SU-DHL-6 (cell line): ENCODE measurements around the gene VAMP3.

Source experiments
- H2AFZ ChIP-seq: fragments of 200-600 bp; sonication (generic); 2 replicates; pipeline ENCODE4 v1.6.1; 2014; ENCODE audit warnings: low read depth, mild to moderate bottlenecking, moderate library complexity, mixed read lengths, antibody characterized with exemption, low read length; ENCODE audit not compliant: severe bottlenecking
- H3F3A ChIP-seq: fragments of 200-600 bp; shearing (Covaris generic); 2 replicates; pipeline ENCODE4 v1.6.0; 2016; ENCODE audit warnings: antibody characterized with exemption, mild to moderate bottlenecking; ENCODE audit not compliant: insufficient read depth
- H3K27ac ChIP-seq: fragments of 200-600 bp; sonication (generic); 2 replicates; pipeline ENCODE4 v1.5.1; 2016; ENCODE audit warnings: low read depth, mild to moderate bottlenecking, low read length, moderate library complexity, mixed read lengths
- H3K27me3 ChIP-seq: fragments of 200-600 bp; sonication (generic), shearing (Covaris generic); 2 replicates; pipeline ENCODE4 v1.6.0; 2014; ENCODE audit warnings: mild to moderate bottlenecking, low read length
- H3K36me3 ChIP-seq: fragments of 200-600 bp; sonication (generic); 2 replicates; pipeline ENCODE4 v1.6.1; 2014; ENCODE audit warnings: mild to moderate bottlenecking, low read length, mixed read lengths
- H3K4me2 ChIP-seq: fragments of 300-600, 200-600 bp; shearing (Covaris generic), sonication (generic); 2 replicates; pipeline ENCODE4 v1.6.0; 2014; ENCODE audit warnings: low read length, low read depth, mild to moderate bottlenecking; ENCODE audit not compliant: poor library complexity, severe bottlenecking
- H3K4me3 ChIP-seq: fragments of 200-600 bp; sonication (generic); 2 replicates; pipeline ENCODE4 v1.5.1; 2014; ENCODE audit warnings: antibody characterized with exemption, low read length, mild to moderate bottlenecking, mixed read lengths; ENCODE audit not compliant: insufficient read depth, poor library complexity, severe bottlenecking
- H3K79me2 ChIP-seq: fragments of 200-600 bp; sonication (generic); 2 replicates; pipeline ENCODE4 v1.6.1; 2014; ENCODE audit warnings: mild to moderate bottlenecking, low read length, moderate library complexity; ENCODE audit not compliant: insufficient read depth
- H3K9ac ChIP-seq: fragments of 200-600 bp; sonication (generic); 2 replicates; pipeline ENCODE4 v1.7.0; 2014; ENCODE audit warnings: mild to moderate bottlenecking, low read length
- H3K9me2 ChIP-seq: fragments of 200-600 bp; sonication (generic); replicated peaks from 2 replicates; pipeline ENCODE4 v1.6.1; 2014; ENCODE audit warnings: low read length; ENCODE audit not compliant: insufficient read depth
- H3K9me3 ChIP-seq: fragments of 200-600 bp; sonication (generic); 2 replicates; pipeline ENCODE4 v1.6.1; 2014; ENCODE audit warnings: low read length, mixed read lengths; ENCODE audit not compliant: insufficient read depth
- H4K20me1 ChIP-seq: fragments of 200-600 bp; sonication (generic); 2 replicates; pipeline ENCODE4 v1.6.1; 2014; ENCODE audit warnings: low read depth, mild to moderate bottlenecking, antibody characterized with exemption, low read length, moderate library complexity, mixed read lengths
- EZH2phosphoT487 ChIP-seq: fragments of 200-600 bp; sonication (generic), shearing (Covaris generic); conservative IDR thresholded peaks from 2 replicates; pipeline ENCODE4 v1.6.1; 2018; ENCODE audit warnings: mild to moderate bottlenecking, antibody characterized with exemption, low read length, moderate library complexity, mixed read lengths
- TF ChIP-seq, protein P1 (sequence below): fragments of 200-600 bp; sonication (generic); IDR thresholded peaks from one replicate; pipeline ENCODE4 v1.5.1; 2017; ENCODE audit warnings: antibody characterized with exemption, mild to moderate bottlenecking, low read length, moderate library complexity; ENCODE audit not compliant: insufficient read depth, poor library complexity, severe bottlenecking

The VAMP3 gene

DNA sequence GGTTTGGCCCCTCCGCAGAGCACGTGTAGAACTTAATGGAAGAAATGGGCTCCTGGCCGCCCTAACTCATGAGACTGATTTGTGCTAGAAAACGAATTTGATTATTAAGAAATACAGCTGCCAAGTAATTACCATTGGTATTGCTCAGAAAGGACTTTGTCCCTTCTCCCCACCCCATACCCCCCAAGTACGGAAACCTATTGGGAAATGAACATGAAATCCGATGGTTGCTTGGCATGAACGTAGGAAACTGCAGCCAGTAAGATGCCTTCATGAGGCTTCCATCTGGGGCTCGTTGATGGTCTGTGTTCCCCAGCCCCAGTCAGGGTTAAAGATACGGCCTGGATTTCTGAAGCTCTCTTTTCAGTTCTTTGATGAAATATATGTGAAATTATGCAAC, 34.4 kb downstream of the VAMP3 start:
- H3K79me2 ChIP-seq = no peaks in the 10 kb centered on the region
- no peaks in the 10 kb centered on the region for H3K27me3 ChIP-seq
- H2AFZ ChIP-seq = no peak overlapping the region
- no peaks in the 10 kb centered on the region for H3F3A ChIP-seq
- TF ChIP-seq, protein P1, sequence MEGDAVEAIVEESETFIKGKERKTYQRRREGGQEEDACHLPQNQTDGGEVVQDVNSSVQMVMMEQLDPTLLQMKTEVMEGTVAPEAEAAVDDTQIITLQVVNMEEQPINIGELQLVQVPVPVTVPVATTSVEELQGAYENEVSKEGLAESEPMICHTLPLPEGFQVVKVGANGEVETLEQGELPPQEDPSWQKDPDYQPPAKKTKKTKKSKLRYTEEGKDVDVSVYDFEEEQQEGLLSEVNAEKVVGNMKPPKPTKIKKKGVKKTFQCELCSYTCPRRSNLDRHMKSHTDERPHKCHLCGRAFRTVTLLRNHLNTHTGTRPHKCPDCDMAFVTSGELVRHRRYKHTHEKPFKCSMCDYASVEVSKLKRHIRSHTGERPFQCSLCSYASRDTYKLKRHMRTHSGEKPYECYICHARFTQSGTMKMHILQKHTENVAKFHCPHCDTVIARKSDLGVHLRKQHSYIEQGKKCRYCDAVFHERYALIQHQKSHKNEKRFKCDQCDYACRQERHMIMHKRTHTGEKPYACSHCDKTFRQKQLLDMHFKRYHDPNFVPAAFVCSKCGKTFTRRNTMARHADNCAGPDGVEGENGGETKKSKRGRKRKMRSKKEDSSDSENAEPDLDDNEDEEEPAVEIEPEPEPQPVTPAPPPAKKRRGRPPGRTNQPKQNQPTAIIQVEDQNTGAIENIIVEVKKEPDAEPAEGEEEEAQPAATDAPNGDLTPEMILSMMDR = no peak
- TF ChIP-seq EZH2phosphoT487 = no peak
- no peak overlapping the region for H3K4me2 ChIP-seq
- no peaks in the 10 kb centered on the region for H4K20me1 ChIP-seq
- peaks cover 2% of the 10 kb centered on the region; the same call in 1 of the 2 replicates for H3K36me3 ChIP-seq
- H3K9ac ChIP-seq = no peak overlapping the region
- no peaks in the 10 kb centered on the region for H3K9me3 ChIP-seq
- no peak overlapping the region for H3K4me3 ChIP-seq
- H3K27ac ChIP-seq = no peak overlapping the region
- H3K9me2 ChIP-seq = no peaks in the 10 kb centered on the region

DNA sequence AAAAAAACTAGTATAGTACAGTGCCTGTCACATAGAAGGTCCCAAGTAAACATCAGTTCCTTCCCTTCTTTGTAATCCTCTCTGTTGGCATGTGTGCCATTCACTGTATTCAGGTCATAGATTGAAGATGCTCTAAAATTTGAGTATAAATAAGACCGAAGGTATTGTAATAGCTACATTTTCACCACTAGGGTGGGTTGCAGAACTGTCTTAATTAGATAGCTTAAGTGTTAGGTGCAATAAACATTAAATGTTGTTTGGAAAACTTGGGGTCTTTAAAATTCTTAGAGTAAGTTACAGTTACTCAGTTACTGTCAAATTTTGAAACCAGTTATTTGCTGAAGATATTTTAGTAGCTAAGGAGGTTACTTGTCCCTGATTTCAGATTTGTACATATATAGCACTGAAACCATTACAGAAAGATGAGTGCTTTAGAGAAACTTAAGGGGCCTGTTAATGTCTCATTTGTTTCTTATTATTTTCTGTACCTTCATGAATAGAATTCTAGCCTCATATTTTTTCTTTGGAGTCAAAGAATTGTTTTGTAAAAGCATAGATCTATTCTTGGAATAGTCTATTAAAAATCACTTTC, 37.3 kb downstream of the VAMP3 start:
- H3K4me3 ChIP-seq = no peak overlapping the region
- no peak overlapping the region for H3K9ac ChIP-seq
- peaks cover 4% of the 10 kb centered on the region; the same call in 1 of the 2 replicates for H3K9me3 ChIP-seq
- no peak overlapping the region for H3K27ac ChIP-seq
- H3K27me3 ChIP-seq = no peaks in the 10 kb centered on the region
- H3K9me2 ChIP-seq = no peaks in the 10 kb centered on the region
- H3K4me2 ChIP-seq = no peak overlapping the region
- no peaks in the 10 kb centered on the region for H3F3A ChIP-seq
- H3K79me2 ChIP-seq = no peaks in the 10 kb centered on the region
- peaks cover 7% of the 10 kb centered on the region; the same call in 1 of the 2 replicates for H3K36me3 ChIP-seq
- TF ChIP-seq, protein P1 = peak; percentile 24
- TF ChIP-seq EZH2phosphoT487 = no peak
- no peaks in the 10 kb centered on the region for H4K20me1 ChIP-seq
- no peak overlapping the region for H2AFZ ChIP-seq

DNA sequence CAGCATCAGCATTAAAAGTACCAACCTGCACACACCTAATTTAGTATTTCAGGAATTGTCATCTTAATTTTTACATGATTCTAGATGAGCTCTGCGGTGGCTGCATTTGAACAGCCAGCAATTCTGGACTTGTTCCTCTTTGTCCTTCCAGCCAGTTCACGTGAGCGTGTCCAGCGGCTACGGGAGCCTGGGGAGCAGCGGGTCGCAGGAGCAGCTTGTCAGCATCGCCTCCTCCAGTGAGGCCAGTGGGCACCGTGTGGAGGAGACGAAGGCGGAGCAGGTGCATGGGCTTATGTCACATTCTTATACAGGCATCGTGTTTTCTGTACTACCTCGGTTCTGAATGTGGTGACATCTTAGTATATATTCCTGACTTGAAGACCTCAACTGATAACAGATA, 38.6 kb downstream of the VAMP3 start:
- H2AFZ ChIP-seq = no peak overlapping the region
- peaks cover 12% of the 10 kb centered on the region; the same call in 1 of the 2 replicates for H3K36me3 ChIP-seq
- H3K9ac ChIP-seq = no peak overlapping the region
- no peaks in the 10 kb centered on the region for H3K27me3 ChIP-seq
- H4K20me1 ChIP-seq = no peaks in the 10 kb centered on the region
- H3K79me2 ChIP-seq = no peaks in the 10 kb centered on the region
- H3K4me3 ChIP-seq = no peak overlapping the region
- H3K9me2 ChIP-seq = no peaks in the 10 kb centered on the region
- H3K9me3 ChIP-seq = peaks cover 13% of the 10 kb centered on the region; the same call in 1 of the 2 replicates
- H3F3A ChIP-seq = no peaks in the 10 kb centered on the region
- no peak overlapping the region for H3K27ac ChIP-seq
- no peak overlapping the region for H3K4me2 ChIP-seq
- TF ChIP-seq, protein P1 = no peak
- no peak for TF ChIP-seq EZH2phosphoT487
